Suprapubic skin (tissue), 3 donors: ENCODE results near the gene MICAL2.

Source experiments
- CTCF ChIP-seq, 2 donors: fragments of 200-600 bp in 1 of 2; fragments of 450-650 bp in 1 of 2; sonication (generic) in 1 of 2; IDR thresholded peaks; one replicate each; pipeline ENCODE4 v1.5.1; 2016 to 2019; ENCODE audit warnings: antibody characterized with exemption in 2 of 2, mild to moderate bottlenecking in 1 of 2, moderate library complexity in 1 of 2
- POLR2AphosphoS5 ChIP-seq, 3 donors: sonication (generic); formaldehyde crosslinking; IDR thresholded peaks; one replicate each; pipeline ENCODE4 v1.6.1; 2017; ENCODE audit warnings: antibody characterized with exemption in 3 of 3

- TF ChIP-seq POLR2AphosphoS5 (IDR thresholded peaks at IDR 0.05), result no peak
- TF ChIP-seq CTCF (IDR thresholded peaks at IDR 0.05), result no peak
Measured at GRCh38 chr11:12158909-12159308, 48.5 kb downstream of the MICAL2 start.
